Measurements from ENCODE around the gene FHOD1. TPM values are rescaled to one million over a fixed set of nuclear protein-coding genes. Genes with fewer than 3 reads are reported as not detected.

Gene FHOD1
- total RNA-seq, 1 donor from 2014 or later: 32.9 TPM

- H3K4me1 Mint-ChIP-seq (ENCODE audit: low read depth): peaks cover under 1% of the 10 kb centered on the region
- no peak overlapping the region for H3K27ac Mint-ChIP-seq (ENCODE audit: unreplicated experiment)
- DNase-seq (ENCODE audit: low spot score): peak; percentile 78
- H3K9me3 Mint-ChIP-seq (ENCODE audit: low read depth): no peaks in the 10 kb centered on the region
- no peak for TF ChIP-seq CTCF (IDR thresholded peaks at IDR 0.05)
- no peak overlapping the region for H3K4me3 Mint-ChIP-seq (ENCODE audit: unreplicated experiment)
- H3K36me3 Mint-ChIP-seq (ENCODE audit: low read depth): peaks cover 7% of the 10 kb centered on the region
- H3K27me3 Mint-ChIP-seq (ENCODE audit: low read depth): no peaks in the 10 kb centered on the region
These were observed 8.4 kb upstream of the FHOD1 start for GRCh38 chr16:67255553-67256221.

DNA sequence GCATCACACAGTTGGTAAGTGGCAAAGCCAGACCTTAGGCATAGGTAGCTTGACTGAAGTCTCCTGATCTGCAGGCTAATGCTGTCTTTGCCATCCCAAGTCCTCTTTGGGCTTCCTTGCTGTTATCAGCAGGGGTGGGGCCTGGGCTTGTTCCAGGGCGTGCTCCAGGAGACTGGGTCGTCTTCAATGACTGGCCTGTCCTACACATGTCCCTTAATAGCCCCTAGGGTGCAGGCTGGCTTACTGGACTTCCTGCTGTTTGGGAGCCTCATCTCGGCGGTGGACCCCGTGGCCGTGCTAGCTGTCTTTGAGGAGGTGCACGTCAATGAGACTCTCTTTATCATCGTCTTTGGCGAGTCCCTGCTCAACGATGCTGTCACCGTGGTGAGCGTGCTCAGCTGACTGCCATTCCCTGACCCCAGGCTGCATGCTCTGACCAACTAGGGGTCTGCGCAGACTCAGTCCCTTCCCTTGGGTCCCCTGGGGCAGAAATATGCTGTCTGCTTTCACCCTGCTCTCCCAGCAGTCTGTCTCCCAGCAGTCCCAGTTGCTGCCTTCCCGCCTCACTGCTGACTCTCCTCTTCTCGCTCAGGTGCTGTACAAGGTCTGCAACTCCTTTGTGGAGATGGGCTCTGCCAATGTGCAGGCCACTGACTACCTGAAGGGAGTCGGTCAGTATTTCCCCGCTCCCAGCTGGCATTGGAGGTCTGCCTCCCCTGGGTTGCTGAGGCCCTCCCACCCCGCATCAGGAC is 7.7 kb upstream of the FHOD1 start:
- peak; percentile 68 for DNase-seq (ENCODE audit: low spot score)
- H3K36me3 Mint-ChIP-seq (ENCODE audit: low read depth): peaks cover 7% of the 10 kb centered on the region
- H3K27ac Mint-ChIP-seq (ENCODE audit: unreplicated experiment): no peak overlapping the region
- H3K27me3 Mint-ChIP-seq (ENCODE audit: low read depth): no peaks in the 10 kb centered on the region
- no peak for TF ChIP-seq CTCF (IDR thresholded peaks at IDR 0.05)
- H3K4me1 Mint-ChIP-seq (ENCODE audit: low read depth): peaks cover under 1% of the 10 kb centered on the region
- H3K9me3 Mint-ChIP-seq (ENCODE audit: low read depth): no peaks in the 10 kb centered on the region
- no peak overlapping the region for H3K4me3 Mint-ChIP-seq (ENCODE audit: unreplicated experiment)

GRCh38 chr16:67252609-67253497 is 5.6 kb upstream of the FHOD1 start:
- H3K4me1 Mint-ChIP-seq (ENCODE audit: low read depth): peaks cover 15% of the 10 kb centered on the region
- no peaks in the 10 kb centered on the region for H3K27me3 Mint-ChIP-seq (ENCODE audit: low read depth)
- peak; percentile 57 for DNase-seq (ENCODE audit: low spot score)
- H3K4me3 Mint-ChIP-seq (ENCODE audit: unreplicated experiment): no peak overlapping the region
- no peaks in the 10 kb centered on the region for H3K9me3 Mint-ChIP-seq (ENCODE audit: low read depth)
- no peak for TF ChIP-seq CTCF (IDR thresholded peaks at IDR 0.05)
- H3K27ac Mint-ChIP-seq (ENCODE audit: unreplicated experiment): no peak overlapping the region
- peaks cover 7% of the 10 kb centered on the region for H3K36me3 Mint-ChIP-seq (ENCODE audit: low read depth)

DNA sequence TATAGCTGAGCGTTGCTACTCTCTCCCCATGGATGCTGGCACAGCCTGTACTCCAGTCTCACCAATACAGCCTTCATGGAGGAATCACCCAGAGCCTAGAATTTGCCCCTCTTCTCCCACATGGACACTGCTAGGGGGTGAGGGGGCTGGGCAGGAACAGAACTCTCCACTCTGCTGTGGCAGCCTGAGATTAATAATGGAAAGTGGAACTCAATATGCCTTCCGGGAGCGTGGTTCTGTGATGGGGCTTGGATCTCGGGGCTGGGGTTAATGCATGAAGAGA is 2.7 kb upstream of the FHOD1 start:
- no peak overlapping the region for H3K27ac Mint-ChIP-seq (ENCODE audit: unreplicated experiment)
- H3K4me3 Mint-ChIP-seq (ENCODE audit: unreplicated experiment): peak overlapping the region; percentile 70
- DNase-seq (ENCODE audit: low spot score): peak; percentile 39
- H3K4me1 Mint-ChIP-seq (ENCODE audit: low read depth): peaks cover 29% of the 10 kb centered on the region
- H3K27me3 Mint-ChIP-seq (ENCODE audit: low read depth): no peaks in the 10 kb centered on the region
- TF ChIP-seq CTCF (IDR thresholded peaks at IDR 0.05): no peak
- no peaks in the 10 kb centered on the region for H3K9me3 Mint-ChIP-seq (ENCODE audit: low read depth)
- H3K36me3 Mint-ChIP-seq (ENCODE audit: low read depth): no peaks in the 10 kb centered on the region

Measured in chondrocyte (in vitro differentiated cells).